ENCODE measurements around the gene CXXC4.

CXXC4 gene

DNA sequence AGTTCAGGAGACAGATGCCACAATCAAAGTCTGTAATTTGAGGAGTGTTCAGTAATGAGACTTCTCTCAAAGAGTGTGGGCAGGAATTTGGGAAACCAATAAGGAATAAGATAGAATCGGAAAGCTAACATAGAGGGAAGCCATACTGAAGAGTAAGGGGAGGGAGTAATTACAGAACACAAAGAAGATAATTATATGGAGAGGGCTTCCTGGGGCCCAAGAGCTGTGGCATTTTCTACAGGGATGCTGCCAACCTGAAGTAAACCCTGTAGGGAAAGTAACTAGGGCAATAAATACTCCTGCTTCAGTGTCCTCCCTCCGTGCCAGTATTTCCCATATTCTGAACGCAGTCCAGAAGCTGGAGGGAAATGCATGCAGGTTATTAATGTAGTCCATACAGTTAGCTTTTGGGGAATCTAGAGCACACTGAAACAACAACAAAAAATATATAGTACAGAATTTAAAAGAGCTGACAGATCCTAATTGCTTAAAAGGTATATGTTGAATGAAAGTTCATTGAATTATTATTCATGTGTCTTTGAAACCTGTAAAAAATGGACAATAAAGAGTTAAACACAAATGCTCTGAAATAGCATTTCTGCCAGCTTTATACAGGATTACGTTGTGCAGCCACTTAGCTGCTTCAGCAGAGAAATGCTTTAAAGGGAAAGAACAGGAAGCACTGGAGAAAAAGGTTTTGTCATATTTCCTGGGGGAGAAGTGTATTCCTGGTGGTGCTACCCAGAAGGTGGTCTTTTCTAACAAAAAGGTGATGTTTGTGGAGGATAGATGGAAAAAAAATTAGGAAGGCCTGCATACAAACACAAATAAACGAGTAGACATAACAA lies 48.0 kb downstream of the CXXC4 start:
- DNase-seq, result no peak
- Histone ChIP-seq H3K4me1 (peaks cover 7% of the 10 kb centered on the region), H3K4me3 (ENCODE audit: low read depth, low read length) (no peak overlapping the region), H3K9me3 (no peaks in the 10 kb centered on the region), H3K27me3 (no peaks in the 10 kb centered on the region), H3K36me3 (no peaks in the 10 kb centered on the region)
- TF ChIP-seq, protein P1, sequence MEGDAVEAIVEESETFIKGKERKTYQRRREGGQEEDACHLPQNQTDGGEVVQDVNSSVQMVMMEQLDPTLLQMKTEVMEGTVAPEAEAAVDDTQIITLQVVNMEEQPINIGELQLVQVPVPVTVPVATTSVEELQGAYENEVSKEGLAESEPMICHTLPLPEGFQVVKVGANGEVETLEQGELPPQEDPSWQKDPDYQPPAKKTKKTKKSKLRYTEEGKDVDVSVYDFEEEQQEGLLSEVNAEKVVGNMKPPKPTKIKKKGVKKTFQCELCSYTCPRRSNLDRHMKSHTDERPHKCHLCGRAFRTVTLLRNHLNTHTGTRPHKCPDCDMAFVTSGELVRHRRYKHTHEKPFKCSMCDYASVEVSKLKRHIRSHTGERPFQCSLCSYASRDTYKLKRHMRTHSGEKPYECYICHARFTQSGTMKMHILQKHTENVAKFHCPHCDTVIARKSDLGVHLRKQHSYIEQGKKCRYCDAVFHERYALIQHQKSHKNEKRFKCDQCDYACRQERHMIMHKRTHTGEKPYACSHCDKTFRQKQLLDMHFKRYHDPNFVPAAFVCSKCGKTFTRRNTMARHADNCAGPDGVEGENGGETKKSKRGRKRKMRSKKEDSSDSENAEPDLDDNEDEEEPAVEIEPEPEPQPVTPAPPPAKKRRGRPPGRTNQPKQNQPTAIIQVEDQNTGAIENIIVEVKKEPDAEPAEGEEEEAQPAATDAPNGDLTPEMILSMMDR (IDR thresholded peaks at IDR 0.05; ENCODE audit: low read depth, low read length), result no peak

DNA sequence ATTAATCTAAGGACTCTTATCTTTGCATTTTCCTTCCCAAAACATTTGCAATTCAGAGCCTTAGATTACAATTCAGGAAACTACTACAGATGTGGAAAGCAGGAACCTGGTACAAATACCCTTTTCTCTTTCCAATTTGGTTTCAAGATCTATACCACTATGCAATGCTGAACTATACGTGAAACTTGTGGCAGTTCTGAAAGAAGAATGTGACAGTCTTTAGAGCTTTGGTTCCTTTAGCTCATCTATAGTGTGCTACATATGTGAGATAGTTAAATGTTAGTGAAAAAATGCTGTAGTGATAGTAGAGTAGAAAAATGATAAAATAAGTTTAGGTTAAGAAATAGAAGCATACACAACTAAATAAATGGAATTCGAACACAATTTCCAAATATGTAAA lies 50.0 kb downstream of the CXXC4 start:
- Histone ChIP-seq H3K4me1 (peaks cover 7% of the 10 kb centered on the region), H3K4me3 (ENCODE audit: low read depth, low read length) (no peak overlapping the region), H3K36me3 (no peaks in the 10 kb centered on the region), H3K27me3 (no peaks in the 10 kb centered on the region), H3K9me3 (no peaks in the 10 kb centered on the region)
- TF ChIP-seq, protein P1 (IDR thresholded peaks at IDR 0.05; ENCODE audit: low read depth, low read length), result no peak
- no peak for DNase-seq

DNA sequence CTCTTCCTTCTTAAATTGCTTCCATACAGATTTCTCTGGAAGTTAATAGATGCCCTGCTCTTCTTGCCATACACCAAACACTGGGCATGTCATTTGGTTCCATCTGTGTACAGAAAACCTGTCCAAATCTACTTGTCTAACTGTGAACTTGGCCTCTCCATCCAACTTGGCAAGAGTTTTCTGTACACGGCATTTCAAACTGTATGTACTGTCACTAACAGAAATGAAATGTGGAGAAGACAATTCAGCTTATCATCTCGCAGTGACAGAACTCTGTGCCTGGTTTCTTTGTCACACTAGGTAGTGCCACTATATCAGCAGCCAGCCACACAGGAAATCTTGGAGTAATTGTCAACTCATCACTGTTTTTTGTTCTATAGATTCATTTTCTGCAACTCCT lies 58.2 kb downstream of the CXXC4 start:
- Histone ChIP-seq H3K4me3 (ENCODE audit: low read depth, low read length) (no peak overlapping the region), H3K27me3 (no peaks in the 10 kb centered on the region), H3K4me1 (no peaks in the 10 kb centered on the region), H3K9me3 (no peaks in the 10 kb centered on the region), H3K36me3 (no peaks in the 10 kb centered on the region)
- DNase-seq, result no peak
- TF ChIP-seq, protein P1 (IDR thresholded peaks at IDR 0.05; ENCODE audit: low read depth, low read length), result no peak

DNA sequence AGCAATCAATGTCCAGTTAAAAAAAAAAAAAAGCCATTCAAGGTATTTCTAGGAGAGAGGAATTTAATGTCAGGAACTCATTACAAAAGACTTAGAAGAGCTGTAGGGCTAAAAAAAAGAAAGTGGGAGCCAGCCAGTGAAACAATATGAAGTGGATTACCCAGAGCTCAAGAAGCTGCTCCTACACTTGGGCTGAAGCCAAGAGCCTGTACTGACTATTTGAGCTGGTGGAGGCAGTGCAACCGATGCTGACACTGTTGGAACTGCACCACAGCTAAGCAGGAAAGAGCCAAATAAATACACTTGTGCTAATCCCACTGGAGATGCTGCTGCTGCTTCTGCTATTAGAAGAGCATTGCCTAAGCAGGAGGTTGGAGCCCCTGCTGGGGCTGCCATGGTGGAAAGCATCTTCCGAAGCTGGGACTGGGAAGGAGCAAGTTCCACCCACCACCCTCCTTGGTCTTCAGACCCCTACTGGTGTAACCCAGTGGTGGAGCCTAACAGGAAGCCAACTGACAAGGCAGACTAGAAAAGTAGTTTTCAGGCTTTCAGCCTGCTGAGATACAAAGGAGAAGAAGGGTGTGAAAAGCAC lies 65.4 kb downstream of the CXXC4 start:
- H3K4me3 ChIP-seq (ENCODE audit: low read depth, low read length), result no peak overlapping the region
- TF ChIP-seq, protein P1 (IDR thresholded peaks at IDR 0.05; ENCODE audit: low read depth, low read length), result no peak
- H3K9me3 ChIP-seq, result no peaks in the 10 kb centered on the region
- no peak for DNase-seq
- H3K36me3 ChIP-seq, result no peaks in the 10 kb centered on the region
- H3K27me3 ChIP-seq, result no peaks in the 10 kb centered on the region
- H3K4me1 ChIP-seq, result no peaks in the 10 kb centered on the region

DNA sequence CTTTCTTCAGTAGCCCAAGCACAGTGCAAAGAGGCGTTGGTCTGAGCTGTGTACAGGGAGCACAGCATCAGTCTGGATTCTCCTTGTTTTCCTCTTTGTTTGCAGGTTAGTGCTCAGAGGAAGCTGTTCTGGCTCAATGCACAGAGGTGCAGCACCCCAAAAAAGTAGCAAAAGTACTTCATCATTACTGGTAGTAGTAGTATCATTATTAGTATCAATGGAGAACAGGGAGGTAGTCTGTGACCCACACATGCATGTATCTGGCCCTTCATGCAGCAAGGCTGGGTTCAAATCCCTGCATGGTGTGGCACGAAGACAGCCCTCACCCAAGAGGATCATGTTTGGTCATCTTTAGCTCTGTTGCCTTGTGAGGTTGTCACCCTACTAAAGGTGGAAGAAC lies 68.7 kb downstream of the CXXC4 start:
- no peak for DNase-seq
- no peaks in the 10 kb centered on the region for H3K9me3 ChIP-seq
- no peak overlapping the region for H3K4me3 ChIP-seq (ENCODE audit: low read depth, low read length)
- no peaks in the 10 kb centered on the region for H3K27me3 ChIP-seq
- TF ChIP-seq, protein P1 (IDR thresholded peaks at IDR 0.05; ENCODE audit: low read depth, low read length), result no peak
- H3K4me1 ChIP-seq, result peaks cover 6% of the 10 kb centered on the region
- no peaks in the 10 kb centered on the region for H3K36me3 ChIP-seq

DNA sequence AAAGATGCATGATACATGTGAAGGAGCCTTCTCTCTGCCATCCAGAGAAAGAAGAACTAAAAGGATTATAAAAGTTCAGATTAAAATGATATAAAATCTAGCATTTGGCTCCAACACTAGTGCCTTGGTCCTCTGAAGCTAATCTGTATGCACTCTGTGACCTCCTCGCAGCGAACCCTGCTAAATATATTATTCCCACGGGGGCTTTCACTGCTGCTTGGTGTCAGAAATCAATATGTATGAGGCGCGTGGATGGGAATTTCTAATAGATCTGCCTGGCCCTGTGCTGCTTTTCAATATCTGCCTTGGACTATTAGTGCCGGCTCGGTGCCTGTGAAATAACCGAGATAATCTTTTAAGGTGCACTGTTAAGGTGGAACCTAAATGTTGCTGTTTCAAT lies 69.7 kb downstream of the CXXC4 start:
- Histone ChIP-seq H3K27me3 (no peaks in the 10 kb centered on the region), H3K4me1 (peaks cover 7% of the 10 kb centered on the region), H3K4me3 (ENCODE audit: low read depth, low read length) (peak overlapping the region; percentile 62), H3K9me3 (no peaks in the 10 kb centered on the region), H3K36me3 (no peaks in the 10 kb centered on the region)
- TF ChIP-seq, protein P1 (IDR thresholded peaks at IDR 0.05; ENCODE audit: low read depth, low read length), result no peak
- DNase-seq, result peak; percentile 10
